Liver (tissue), 3 donors: Measurements from ENCODE around the gene UIMC1.

Experiments
- ATF3 ChIP-seq: IDR thresholded peaks from 2 replicates; pipeline ENCODE4 v1.6.1; 2016; ENCODE audit warnings: antibody characterized with exemption
- CTCF ChIP-seq: fragments of 150-350 bp; IDR thresholded peaks from 2 replicates; pipeline ENCODE4 v1.5.1; 2017; ENCODE audit warnings: improper control_type of control experiment, low read depth, low read length; ENCODE audit not compliant: missing input control
- MAX ChIP-seq: IDR thresholded peaks from 2 replicates; pipeline ENCODE4 v1.6.1; 2016; ENCODE audit warnings: antibody characterized with exemption
- RAD21 ChIP-seq, 2 donors: IDR thresholded peaks; 2 replicates each; pipeline ENCODE4 v1.6.1; 2016; ENCODE audit warnings: antibody characterized with exemption in 2 of 2, mild to moderate bottlenecking in 2 of 2
- RXRA ChIP-seq, 2 donors: IDR thresholded peaks; 2 replicates each; pipeline ENCODE4 v1.6.1; 2017 to 2018; ENCODE audit warnings: antibody characterized with exemption in 2 of 2, mild to moderate bottlenecking in 1 of 2
- TAF1 ChIP-seq: conservative IDR thresholded peaks from 2 replicates; pipeline ENCODE4 v1.6.1; 2016; ENCODE audit warnings: antibody characterized with exemption, mild to moderate bottlenecking
- donor health status: healthy.
- donor health status: healthy.

GRCh38 chr5:176996780-176997179 lies 9.8 kb downstream of the UIMC1 start:
- TF ChIP-seq CTCF (no peak), TAF1 (no peak), MAX (no peak), ATF3 (no peak), RXRA (IDR thresholded peaks at IDR 0.05) (no peak), RAD21 (IDR thresholded peaks at IDR 0.05) (no peak)
